H9 (cell line): ENCODE results near the gene ZNF586. TPM values are rescaled to one million over a fixed set of nuclear protein-coding genes. Genes with fewer than 3 reads are reported as not detected.

Experiments
- DNase-seq: peaks from one replicate; pipeline ENCODE4 v3.0.0-alpha.2; 2017
- H2AFZ ChIP-seq: one replicate; pipeline ENCODE4 v1.6.1; 2013; ENCODE audit warnings: mild to moderate bottlenecking, low read length, control low read depth, moderate library complexity
- H2AK5ac ChIP-seq: 2 replicates; pipeline ENCODE4 v1.6.1; 2013; ENCODE audit warnings: low read length, control low read depth, mixed read lengths; ENCODE audit not compliant: insufficient read length
- H2BK120ac ChIP-seq: one replicate; pipeline ENCODE4 v1.6.1; 2013; ENCODE audit warnings: low read depth, mild to moderate bottlenecking, low read length, control low read depth, inconsistent platforms; ENCODE audit not compliant: poor library complexity, severe bottlenecking
- H2BK12ac ChIP-seq: 2 replicates; pipeline ENCODE4 v1.6.1; 2013; ENCODE audit warnings: low read length, control low read depth, mixed read lengths, low read depth; ENCODE audit not compliant: insufficient read length
- H2BK15ac ChIP-seq: 2 replicates; pipeline ENCODE4 v1.6.1; 2013; ENCODE audit warnings: low read depth, low read length, control low read depth
- H2BK20ac ChIP-seq: one replicate; pipeline ENCODE4 v1.6.1; 2013; ENCODE audit warnings: low read depth, mild to moderate bottlenecking, low read length, control low read depth, inconsistent platforms; ENCODE audit not compliant: poor library complexity, severe bottlenecking
- H2BK5ac ChIP-seq: 2 replicates; pipeline ENCODE4 v1.6.1; 2013; ENCODE audit warnings: low read length, control low read depth, mixed read lengths; ENCODE audit not compliant: insufficient read length
- H3K14ac ChIP-seq: 2 replicates; pipeline ENCODE4 v1.6.1; 2013; ENCODE audit warnings: low read length, control low read depth; ENCODE audit not compliant: insufficient read depth
- H3K18ac ChIP-seq: 2 replicates; pipeline ENCODE4 v1.6.1; 2013; ENCODE audit warnings: low read depth, mild to moderate bottlenecking, mixed read lengths, low read length, control low read depth; ENCODE audit not compliant: insufficient read length
- H3K23ac ChIP-seq: 2 replicates; pipeline ENCODE4 v1.6.1; 2013; ENCODE audit warnings: low read length, control low read depth, mixed read lengths, low read depth; ENCODE audit not compliant: insufficient read length
- H3K23me2 ChIP-seq: 2 replicates; pipeline ENCODE4 v1.6.1; 2013; ENCODE audit warnings: low read depth, mild to moderate bottlenecking, mixed read lengths, low read length, control low read depth; ENCODE audit not compliant: insufficient read length, poor library complexity, severe bottlenecking
- H3K27ac ChIP-seq: 2 replicates; pipeline ENCODE4 v1.5.1; 2013; ENCODE audit warnings: low read length, control low read depth, mixed read lengths, low read depth; ENCODE audit not compliant: insufficient read length
- H3K27me3 ChIP-seq: 2 replicates; pipeline ENCODE4 v1.6.1; 2013; ENCODE audit warnings: low read length, control low read depth, inconsistent platforms; ENCODE audit not compliant: insufficient read depth
- H3K4ac ChIP-seq: 2 replicates; pipeline ENCODE4 v1.6.1; 2013; ENCODE audit warnings: low read depth, mild to moderate bottlenecking, control low read depth, inconsistent platforms, low read length, moderate library complexity
- H3K4me1 ChIP-seq: 2 replicates; pipeline ENCODE4 v1.6.1; 2013; ENCODE audit warnings: low read length, control low read depth, inconsistent platforms; ENCODE audit not compliant: insufficient read depth
- H3K4me2 ChIP-seq: 2 replicates; pipeline ENCODE4 v1.6.1; 2013; ENCODE audit warnings: low read length, control low read depth, mixed read lengths; ENCODE audit not compliant: insufficient read length, insufficient read depth
- H3K56ac ChIP-seq: 2 replicates; pipeline ENCODE4 v1.6.1; 2013; ENCODE audit warnings: low read depth, mild to moderate bottlenecking, mixed read lengths, low read length, control low read depth; ENCODE audit not compliant: insufficient read length
- H3K79me1 ChIP-seq: 2 replicates; pipeline ENCODE4 v1.6.1; 2013; ENCODE audit warnings: low read depth, mild to moderate bottlenecking, moderate library complexity, low read length, control low read depth, inconsistent platforms; ENCODE audit not compliant: insufficient read depth, poor library complexity, severe bottlenecking
- H3K79me2 ChIP-seq: 2 replicates; pipeline ENCODE4 v1.6.1; 2013; ENCODE audit warnings: low read length, control low read depth, inconsistent platforms; ENCODE audit not compliant: insufficient read depth
- H3K9ac ChIP-seq: 2 replicates; pipeline ENCODE4 v1.6.1; 2013; ENCODE audit warnings: low read length, control low read depth, mixed read lengths; ENCODE audit not compliant: insufficient read length; ENCODE audit errors: extremely low read depth
- H3K9me3 ChIP-seq: one replicate; pipeline ENCODE4 v1.6.1; 2013; ENCODE audit warnings: low read depth, low read length, inconsistent platforms; ENCODE audit not compliant: control insufficient read depth
- H3T11ph ChIP-seq: one replicate; pipeline ENCODE4 v1.6.1; 2013; ENCODE audit warnings: mild to moderate bottlenecking, low read length, control low read depth, inconsistent platforms
- H4K20me1 ChIP-seq: one replicate; pipeline ENCODE4 v1.6.1; 2013; ENCODE audit not compliant: control insufficient read depth, insufficient read length, insufficient read depth
- H4K5ac ChIP-seq: 2 replicates; pipeline ENCODE4 v1.6.1; 2013; ENCODE audit warnings: low read depth, mild to moderate bottlenecking, mixed read lengths, low read length, control low read depth; ENCODE audit not compliant: insufficient read length
- H4K8ac ChIP-seq: replicated peaks from 2 replicates; pipeline ENCODE4 v1.6.1; 2013; ENCODE audit warnings: low read length, control low read depth, mixed read lengths, low read depth; ENCODE audit not compliant: insufficient read length
- H4K91ac ChIP-seq: 2 replicates; pipeline ENCODE4 v1.6.1; 2013; ENCODE audit warnings: low read depth, mild to moderate bottlenecking, moderate library complexity, mixed read lengths, low read length, control low read depth; ENCODE audit not compliant: insufficient read length
- H3K27ac Mint-ChIP-seq, 3 experiments: 2 replicates in 2 of 3; 3 replicates in 1 of 3; pipeline ENCODE4 v1.8.0; 2020 to 2021; ENCODE audit warnings: mixed read lengths in 3 of 3, mild to moderate bottlenecking in 1 of 3, moderate library complexity in 1 of 3
- H3K27me3 Mint-ChIP-seq: 2 replicates; pipeline ENCODE4 v1.8.0; 2021; ENCODE audit warnings: low read depth, mild to moderate bottlenecking, moderate library complexity, mixed read lengths
- H3K36me3 Mint-ChIP-seq, 3 experiments: 2 replicates in 2 of 3; 3 replicates in 1 of 3; pipeline ENCODE4 v1.8.0; 2020 to 2021; ENCODE audit warnings: low read depth in 3 of 3, mixed read lengths in 3 of 3; ENCODE audit not compliant: insufficient read depth in 1 of 3
- H3K4me1 Mint-ChIP-seq, 2 experiments: 2 replicates each; pipeline ENCODE4 v1.8.0; 2020; ENCODE audit warnings: mixed read lengths in 2 of 2
- H3K4me3 Mint-ChIP-seq, 2 experiments: 2 replicates in 1 of 2; 3 replicates in 1 of 2; pipeline ENCODE4 v1.8.0; 2020 to 2021; ENCODE audit warnings: mild to moderate bottlenecking in 2 of 2, mixed read lengths in 2 of 2, moderate library complexity in 1 of 2
- H3K9me3 Mint-ChIP-seq, 2 experiments: 2 replicates in 1 of 2; 3 replicates in 1 of 2; pipeline ENCODE4 v1.8.0; 2020; ENCODE audit warnings: mild to moderate bottlenecking in 2 of 2, mixed read lengths in 2 of 2, moderate library complexity in 1 of 2
- CTCF ChIP-seq: fragments of 200-600 bp; sonication (generic); conservative IDR thresholded peaks from 3 replicates; pipeline ENCODE4 v1.8.0; 2021; ENCODE audit warnings: antibody characterized with exemption, mild to moderate bottlenecking
- WGBS: extraction: QIAGEN DNeasy Blood & Tissue Kit; methylation state at CpG from one replicate; pipeline ENCODE4 v1.1.7; 2013; ENCODE audit warnings: missing lambda C conversion rate, low lambda C conversion rate, mixed read lengths; ENCODE audit not compliant: insufficient read length; ENCODE audit errors: extremely low coverage; 5-methylcytosine and 5-hydroxymethylcytosine counted together
- total RNA-seq: library from RNA; stranded (reverse); gene quantifications from 2 replicates; pipeline ENCODE4 v1.2.1, GENCODE V29; 2021

Gene ZNF586
- total RNA-seq, 1 experiment from 2014 or later, result 17.6 TPM

DNA sequence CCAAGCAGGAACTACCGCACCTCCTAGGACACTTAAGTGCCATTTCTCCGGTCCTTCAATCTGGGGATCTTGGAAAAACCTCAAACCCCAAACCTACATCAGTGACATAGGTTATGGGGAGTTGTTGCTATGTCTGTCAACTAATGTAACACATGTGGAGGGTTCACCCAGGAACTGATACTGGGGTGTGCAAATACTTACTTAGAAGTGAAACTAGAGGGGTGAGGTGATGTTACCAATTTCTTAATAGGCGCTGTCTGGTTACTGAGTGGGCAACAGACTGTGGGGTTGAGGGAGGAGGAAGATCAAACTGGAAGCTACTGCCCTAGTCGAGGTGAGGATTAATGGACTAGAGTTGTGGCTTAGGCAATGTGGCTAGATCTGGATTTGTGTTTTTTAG, 1.9 kb downstream of the ZNF586 start:
- Histone ChIP-seq H3K4ac (no peak overlapping the region), H3K4me1 (no peaks in the 10 kb centered on the region), H4K5ac (no peak overlapping the region), H2AK5ac (no peak overlapping the region), H3T11ph (no peak overlapping the region), H3K23me2 (peaks cover 2% of the 10 kb centered on the region), H4K20me1 (no peaks in the 10 kb centered on the region), H3K27ac (no peak overlapping the region), H3K79me2 (peaks cover 28% of the 10 kb centered on the region; the same call in 1 of the 2 replicates), H2BK15ac (no peak overlapping the region), H3K9me3 (no peaks in the 10 kb centered on the region), H2BK12ac (no peak overlapping the region), H3K4me2 (no peak overlapping the region), H3K79me1 (no peaks in the 10 kb centered on the region), H3K56ac (no peak overlapping the region), H2BK120ac (no peak overlapping the region), H3K27me3 (no peaks in the 10 kb centered on the region), H3K23ac (no peak overlapping the region), H3K9ac (no peak overlapping the region), H2BK5ac (no peak overlapping the region), H3K14ac (no peak overlapping the region), H3K18ac (no peak overlapping the region), H4K91ac (no peak overlapping the region), H2BK20ac (no peak overlapping the region), H4K8ac (no peak overlapping the region), H2AFZ (no peak overlapping the region)
- Mint-ChIP-seq H3K36me3 (peaks cover 28 to 46% (median 36%) of the 10 kb centered on the region in 3 experiments; a peak in 6 of 7 replicates), H3K4me1 (peaks cover 11 to 16% of the 10 kb centered on the region in 2 experiments), H3K27me3 (no peaks in the 10 kb centered on the region), H3K9me3 (peaks cover 0 to 1% of the 10 kb centered on the region in 2 experiments; a peak in 1 of 5 replicates), H3K4me3 (peak overlapping the region; percentile 14 to 97; a peak in 3 of 5 replicates), H3K27ac (peak overlapping the region in 2 of 3 experiments; percentile 1 to 4; a peak in 1 of 7 replicates)
- no peak for DNase-seq
- TF ChIP-seq CTCF, result no peak
- WGBS, result no CpG with 5 or more reads among the region's 4 CpGs
